CD4-positive, alpha-beta T cell treated with Interleukin-15 for 1 hour (primary cell): ENCODE results near the gene DPPA4.

Experiments
- DNase-seq: peaks from one replicate; pipeline ENCODE4 v3.0.0-alpha.2; 2020

Gene DPPA4

GRCh38 chr3:109336291-109336861 is 970 bp downstream of the DPPA4 start:
- DNase-seq: peak; percentile 20

GRCh38 chr3:109334572-109334971 is 2.8 kb downstream of the DPPA4 start:
- no peak for DNase-seq

GRCh38 chr3:109331692-109332091 is 5.7 kb downstream of the DPPA4 start:
- DNase-seq: no peak

GRCh38 chr3:109330405-109330804 is 6.9 kb downstream of the DPPA4 start:
- DNase-seq: no peak

- DNase-seq: no peak
These were observed 9.1 kb downstream of the DPPA4 start for GRCh38 chr3:109328202-109328601.

GRCh38 chr3:109325657-109326056 is 11.7 kb downstream of the DPPA4 start:
- DNase-seq: no peak

GRCh38 chr3:109325109-109325508 is 12.2 kb downstream of the DPPA4 start:
- DNase-seq: no peak

GRCh38 chr3:109316162-109316730 is 21.1 kb downstream of the DPPA4 start, which contains the start of gene DPPA2:
DPPA2 (minus strand) TSS chr3:109316517; CDS start chr3:109314542, 1,975 bp downstream.
- DNase-seq: no peak

GRCh38 chr3:109313061-109313460 is 24.3 kb downstream of the DPPA4 start:
- DNase-seq: no peak

GRCh38 chr3:109297496-109297895 is 39.9 kb downstream of the DPPA4 start:
- DNase-seq: no peak

- no peak for DNase-seq
These were observed 53.3 kb downstream of the DPPA4 start for GRCh38 chr3:109284071-109284470.

GRCh38 chr3:109278546-109278945 is 58.8 kb downstream of the DPPA4 start:
- no peak for DNase-seq

GRCh38 chr3:109278141-109278540 is 59.2 kb downstream of the DPPA4 start:
- no peak for DNase-seq
